ENCODE data around the gene RBM3.

RBM3 gene

GRCh38 chrX:48569958-48570357 lies 4.3 kb upstream of the RBM3 start:
- H3K36me3 ChIP-seq (replicated peaks; ENCODE audit: low read depth, low read length), result peaks cover 1% of the 10 kb centered on the region
- no peaks in the 10 kb centered on the region for H3K9me3 ChIP-seq (ENCODE audit: insufficient read depth, low read length)
- TF ChIP-seq CTCF (IDR thresholded peaks at IDR 0.05; ENCODE audit: low read depth, low read length) (no peak), EZH2phosphoT487 (IDR thresholded peaks at IDR 0.05; ENCODE audit: low read depth) (no peak)
- no peaks in the 10 kb centered on the region for H4K20me1 ChIP-seq (ENCODE audit: insufficient read depth, low read length)
- H2AFZ ChIP-seq (ENCODE audit: low read depth, low read length), result no peak overlapping the region
- H3K4me2 ChIP-seq (ENCODE audit: low read length), result peak overlapping the region; percentile 70
- no peak overlapping the region for H3K4me3 ChIP-seq (ENCODE audit: low read length)
- H3K9ac ChIP-seq (ENCODE audit: low read length), result peak overlapping the region; percentile 59; the same call in 1 of the 2 replicates
- peak overlapping the region; percentile 90 for H3K27ac ChIP-seq (ENCODE audit: low read length)
- peaks cover 6% of the 10 kb centered on the region for H3K79me2 ChIP-seq (ENCODE audit: low read length)
- H3K27me3 ChIP-seq (ENCODE audit: low read depth, low read length), result no peaks in the 10 kb centered on the region
- H3K4me1 ChIP-seq (ENCODE audit: low read length), result peaks cover 24% of the 10 kb centered on the region

- TF ChIP-seq EZH2phosphoT487 (IDR thresholded peaks at IDR 0.05; ENCODE audit: low read depth), result no peak
- TF ChIP-seq CTCF (IDR thresholded peaks at IDR 0.05; ENCODE audit: low read depth, low read length), result no peak
- peak overlapping the region; percentile 100 for H3K9ac ChIP-seq (ENCODE audit: low read length)
- peak overlapping the region; percentile 83 for H3K4me2 ChIP-seq (ENCODE audit: low read length)
- peaks cover 37% of the 10 kb centered on the region for H3K36me3 ChIP-seq (replicated peaks; ENCODE audit: low read depth, low read length)
- H3K79me2 ChIP-seq (ENCODE audit: low read length), result peaks cover 25% of the 10 kb centered on the region
- peaks cover 32% of the 10 kb centered on the region for H3K4me1 ChIP-seq (ENCODE audit: low read length)
- no peaks in the 10 kb centered on the region for H3K27me3 ChIP-seq (ENCODE audit: low read depth, low read length)
- peak overlapping the region; percentile 96 for H3K27ac ChIP-seq (ENCODE audit: low read length)
- no peaks in the 10 kb centered on the region; the same call in 1 of the 2 replicates for H4K20me1 ChIP-seq (ENCODE audit: insufficient read depth, low read length)
- peak overlapping the region; percentile 67; the same call in 1 of the 2 replicates for H2AFZ ChIP-seq (ENCODE audit: low read depth, low read length)
- H3K9me3 ChIP-seq (ENCODE audit: insufficient read depth, low read length), result no peaks in the 10 kb centered on the region
- peak overlapping the region; percentile 97 for H3K4me3 ChIP-seq (ENCODE audit: low read length)
Observed at GRCh38 chrX:48573690-48574269, 504 bp upstream of the RBM3 start.

- no peaks in the 10 kb centered on the region for H3K9me3 ChIP-seq (ENCODE audit: insufficient read depth, low read length)
- H2AFZ ChIP-seq (ENCODE audit: low read depth, low read length), result no peak overlapping the region
- peak overlapping the region; percentile 80 for H3K4me2 ChIP-seq (ENCODE audit: low read length)
- H3K27me3 ChIP-seq (ENCODE audit: low read depth, low read length), result no peaks in the 10 kb centered on the region
- peak overlapping the region; percentile 100 for H3K9ac ChIP-seq (ENCODE audit: low read length)
- peaks cover 25% of the 10 kb centered on the region for H3K79me2 ChIP-seq (ENCODE audit: low read length)
- no peaks in the 10 kb centered on the region; the same call in 1 of the 2 replicates for H4K20me1 ChIP-seq (ENCODE audit: insufficient read depth, low read length)
- H3K4me3 ChIP-seq (ENCODE audit: low read length), result peak overlapping the region; percentile 97
- peaks cover 50% of the 10 kb centered on the region for H3K36me3 ChIP-seq (replicated peaks; ENCODE audit: low read depth, low read length)
- TF ChIP-seq CTCF (IDR thresholded peaks at IDR 0.05; ENCODE audit: low read depth, low read length) (no peak), EZH2phosphoT487 (IDR thresholded peaks at IDR 0.05; ENCODE audit: low read depth) (no peak)
- peak overlapping the region; percentile 96 for H3K27ac ChIP-seq (ENCODE audit: low read length)
- peaks cover 20% of the 10 kb centered on the region for H3K4me1 ChIP-seq (ENCODE audit: low read length)
Observed at GRCh38 chrX:48575642-48576041, 1.4 kb downstream of the RBM3 start.

GRCh38 chrX:48576108-48576507 lies 1.8 kb downstream of the RBM3 start:
- Histone ChIP-seq H3K27ac (ENCODE audit: low read length) (no peak overlapping the region), H3K9ac (ENCODE audit: low read length) (no peak overlapping the region)

More at GRCh38 chrX:48576108-48576507, 1.8 kb downstream of the RBM3 start:
- Histone ChIP-seq H3K9me3 (ENCODE audit: insufficient read depth, low read length) (no peaks in the 10 kb centered on the region), H3K36me3 (replicated peaks; ENCODE audit: low read depth, low read length) (peaks cover 50% of the 10 kb centered on the region), H3K27me3 (ENCODE audit: low read depth, low read length) (no peaks in the 10 kb centered on the region), H4K20me1 (ENCODE audit: insufficient read depth, low read length) (no peaks in the 10 kb centered on the region; the same call in 1 of the 2 replicates), H3K4me2 (ENCODE audit: low read length) (no peak overlapping the region; the same call in 1 of the 2 replicates), H2AFZ (ENCODE audit: low read depth, low read length) (no peak overlapping the region), H3K4me3 (ENCODE audit: low read length) (no peak overlapping the region; the same call in 1 of the 2 replicates), H3K4me1 (ENCODE audit: low read length) (peaks cover 15% of the 10 kb centered on the region), H3K79me2 (ENCODE audit: low read length) (peaks cover 25% of the 10 kb centered on the region)
- TF ChIP-seq EZH2phosphoT487 (IDR thresholded peaks at IDR 0.05; ENCODE audit: low read depth) (no peak), CTCF (IDR thresholded peaks at IDR 0.05; ENCODE audit: low read depth, low read length) (no peak)
